CMK (cell line): ENCODE measurements around the gene BRCA1.
A peak's percentile ranks its signal among the peaks of the same experiment; 100 is the strongest.
"Not testable (repeated sequence)": the region's sequence is repeated elsewhere in the genome, so short reads cannot be mapped to it uniquely, and the experiment has no call there.

Experiments
- DNase-seq: peaks from one replicate; pipeline ENCODE4 v3.0.0-alpha.2; 2010; ENCODE audit warnings: low read depth

BRCA1 gene

DNA sequence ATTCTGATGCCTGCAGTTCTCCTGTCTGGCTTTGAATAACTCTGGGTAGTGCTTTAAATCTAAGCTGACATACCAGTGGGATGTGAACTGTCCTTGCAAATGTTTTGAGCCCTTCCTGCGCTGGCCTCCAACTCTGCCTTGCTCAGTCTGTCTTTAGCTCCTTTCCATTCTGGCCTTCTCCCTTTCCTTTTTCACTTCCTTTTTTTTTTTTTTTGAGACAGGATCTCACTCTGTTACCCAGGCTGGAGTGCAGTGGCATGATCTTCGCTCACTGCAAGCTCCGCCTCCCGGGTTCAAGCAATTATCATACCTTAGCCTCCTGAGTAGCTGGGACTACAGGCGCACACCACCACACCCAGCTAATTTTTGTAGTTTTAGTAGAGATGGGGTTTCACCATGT, 8.3 kb upstream of the BRCA1 start:
- DNase-seq = not testable (repeated sequence)

DNA sequence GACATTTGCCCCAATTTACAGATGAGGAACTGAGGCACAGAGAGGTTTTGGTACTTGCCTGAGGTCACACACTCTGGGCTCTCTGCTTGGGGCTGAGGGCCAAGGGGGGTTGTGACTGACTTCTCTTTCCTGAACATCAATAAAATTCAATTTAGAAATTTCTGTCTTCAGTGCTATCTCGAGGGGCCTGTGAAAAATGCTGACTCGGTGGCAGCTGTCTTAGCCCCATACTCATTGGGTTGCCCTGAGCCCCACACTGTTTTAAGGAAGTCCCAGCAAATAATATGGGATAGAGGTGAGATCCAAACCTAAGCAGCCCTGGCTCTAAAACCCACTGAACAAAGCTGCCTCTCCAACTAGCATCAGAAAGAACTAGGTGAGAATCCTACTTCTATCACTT, 7.0 kb upstream of the BRCA1 start:
- DNase-seq = no peak

DNA sequence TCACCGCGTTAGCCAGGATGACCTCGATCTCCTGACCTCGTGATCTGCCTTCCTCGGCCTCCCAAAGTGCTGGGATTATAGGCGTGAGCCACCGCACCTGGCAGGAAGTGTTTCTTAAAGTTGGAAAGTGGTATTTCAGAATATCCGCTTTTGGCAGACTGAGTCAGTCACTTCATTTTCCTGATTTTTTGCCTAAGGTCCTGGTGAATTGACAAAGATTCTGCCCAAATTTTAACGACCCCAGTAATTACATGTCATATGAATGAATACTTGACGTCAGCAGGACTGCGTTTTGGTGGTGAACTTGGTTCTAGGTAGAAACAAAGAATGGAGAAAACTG, 4.5 kb upstream of the BRCA1 start:
- DNase-seq = no peak

DNA sequence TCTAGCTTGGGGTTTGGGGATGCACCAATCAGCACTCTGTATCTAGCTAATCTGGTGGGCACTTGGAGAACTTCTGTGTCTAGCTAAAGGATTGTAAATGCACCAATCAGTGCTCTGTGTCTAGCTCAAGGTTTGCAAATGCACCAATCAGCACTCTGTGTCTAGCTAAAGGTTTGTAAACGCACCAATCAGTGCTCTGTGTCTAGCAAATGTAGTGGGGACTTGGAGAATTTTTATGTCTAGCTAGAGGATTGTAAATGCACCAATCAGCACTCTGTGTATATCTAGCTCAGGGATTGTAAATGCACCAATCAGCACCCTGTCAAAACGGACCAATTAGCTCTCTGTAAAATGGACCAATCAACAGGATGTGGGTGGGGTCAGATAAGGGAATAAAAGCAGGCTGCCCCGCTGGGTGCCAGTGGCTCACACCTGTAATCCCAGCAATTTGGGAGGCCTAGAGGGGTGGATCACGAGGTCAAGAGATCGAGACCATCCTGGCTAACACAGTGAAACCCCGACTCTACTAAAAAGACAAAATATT, 2.2 kb upstream of the BRCA1 start:
- not testable (repeated sequence) for DNase-seq

DNA sequence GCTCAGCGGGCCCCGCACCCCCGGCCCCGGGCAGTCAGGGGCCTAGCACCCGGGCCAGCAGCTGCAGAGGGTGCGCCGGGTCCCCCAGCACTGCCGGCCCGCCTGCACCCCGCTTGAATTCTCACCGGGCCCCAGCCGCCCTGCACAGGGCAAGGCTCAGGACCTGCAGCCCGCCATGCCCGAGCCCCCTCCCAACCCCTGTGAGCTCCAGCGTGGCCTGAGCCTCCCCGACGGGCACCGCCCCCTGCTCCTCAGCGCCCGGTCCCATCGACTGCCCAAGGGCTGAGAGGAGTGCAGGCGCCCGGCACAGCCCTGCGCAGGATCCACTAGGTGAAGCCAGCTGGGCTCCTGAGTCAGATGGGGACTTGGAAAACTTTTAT, 1.7 kb upstream of the BRCA1 start:
- DNase-seq = no peak

DNA sequence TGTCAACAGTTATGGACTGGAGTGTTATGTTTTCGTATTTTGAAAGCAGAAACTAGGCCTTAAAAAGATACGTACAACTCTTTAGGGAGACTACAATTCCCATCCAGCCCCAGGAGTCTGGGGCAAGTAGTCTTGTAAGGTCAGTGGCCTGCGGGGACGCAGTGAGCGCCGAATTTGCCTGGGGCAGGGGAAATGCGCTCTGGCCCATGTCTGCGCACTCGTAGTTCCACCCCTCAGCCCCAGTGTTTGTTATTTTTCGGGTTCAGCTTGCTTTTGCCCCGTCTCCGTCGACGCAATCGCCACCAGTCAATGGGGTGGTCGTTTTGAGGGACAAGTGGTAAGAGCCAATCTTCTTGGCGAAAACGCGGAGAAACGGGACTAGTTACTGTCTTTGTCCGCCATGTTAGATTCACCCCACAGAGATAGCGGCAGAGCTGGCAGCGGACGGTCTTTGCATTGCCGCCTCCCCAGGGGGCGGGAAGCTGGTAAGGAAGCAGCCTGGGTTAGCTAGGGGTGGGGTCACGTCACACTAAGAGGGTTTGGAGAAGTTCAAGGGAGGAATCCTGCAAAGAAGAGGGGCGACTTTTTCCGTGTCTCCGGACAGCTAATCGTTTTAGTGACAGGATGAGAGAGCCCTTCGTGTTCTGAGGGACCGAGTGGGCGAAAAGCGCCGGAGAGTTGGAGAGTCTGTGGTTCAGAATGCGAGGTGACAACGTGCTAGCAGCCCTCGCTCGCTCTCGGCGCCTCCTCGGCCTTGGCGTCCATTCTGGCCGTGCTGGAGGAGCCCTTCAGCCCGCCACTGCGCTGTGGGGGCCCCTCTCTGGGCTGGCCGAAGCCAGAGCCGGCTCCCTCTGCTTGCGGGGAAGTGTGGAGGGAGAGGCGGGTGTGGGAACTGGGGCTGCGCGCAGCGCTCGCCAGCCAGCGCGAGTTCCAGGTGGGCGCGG, 1.1 kb upstream of the BRCA1 start:
- DNase-seq = peak; percentile 65

DNA sequence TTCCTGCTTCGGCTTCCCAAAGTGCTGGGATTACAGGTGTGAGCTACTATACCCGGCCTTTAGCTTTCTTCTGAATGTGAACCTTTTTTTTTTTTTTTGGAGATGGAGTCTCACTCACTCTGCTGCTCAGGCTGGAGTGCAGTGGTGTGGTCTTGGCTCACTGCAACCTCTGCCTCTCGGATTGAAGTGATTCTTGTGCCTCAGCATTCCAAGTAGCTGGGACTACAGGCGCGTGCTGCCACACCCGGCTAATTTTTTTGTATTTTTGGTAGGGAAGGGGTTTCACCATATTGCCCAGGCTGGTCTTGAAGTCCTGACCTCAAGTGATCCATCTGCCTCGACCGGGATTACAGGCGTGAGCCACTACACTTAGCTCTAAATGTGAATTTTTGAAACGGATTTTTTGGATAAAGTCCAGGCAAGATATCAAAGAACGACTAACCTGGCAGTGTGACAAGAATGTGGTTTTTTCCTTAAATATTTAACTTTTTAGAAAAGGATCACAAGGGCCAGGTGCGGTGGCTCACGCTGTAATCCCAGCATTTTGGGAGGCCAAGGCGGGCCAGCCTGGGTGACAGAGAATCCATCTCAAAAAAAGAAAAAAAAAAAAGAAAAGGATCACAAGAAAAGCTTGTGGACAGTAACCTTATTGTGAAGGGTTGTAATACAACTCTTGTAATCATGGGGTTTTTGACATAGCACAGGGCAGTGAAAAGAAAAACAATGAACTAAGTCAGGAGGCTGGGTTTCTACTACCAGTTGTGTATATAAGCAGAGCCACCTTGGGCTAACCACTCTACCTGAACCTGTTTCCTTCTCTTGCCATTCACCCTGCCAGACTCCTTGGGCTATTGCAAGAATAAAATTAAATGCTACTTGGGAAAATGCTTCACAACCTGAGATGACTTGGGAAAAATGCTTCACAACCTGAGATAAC, 6.2 kb downstream of the BRCA1 start:
- DNase-seq = no peak

DNA sequence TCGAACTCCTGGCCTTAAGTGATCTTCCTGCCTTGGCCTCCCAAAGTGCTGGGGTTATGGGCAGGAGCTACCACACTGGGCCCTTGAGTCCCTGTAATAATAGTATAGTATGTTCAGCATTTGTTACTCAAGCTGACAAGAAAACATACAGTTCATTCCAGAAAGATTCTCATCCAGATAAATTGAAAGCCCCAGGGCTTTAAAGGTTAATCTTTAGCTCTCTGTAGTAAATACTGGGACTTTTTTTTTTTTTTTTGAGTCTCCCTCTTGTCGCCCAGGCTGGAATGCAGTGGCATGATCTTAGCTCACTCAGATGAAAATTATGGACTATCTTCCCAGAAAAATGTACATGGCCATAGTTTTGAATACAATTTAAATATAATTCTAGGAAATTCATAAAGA, 11.0 kb downstream of the BRCA1 start:
- no peak for DNase-seq

DNA sequence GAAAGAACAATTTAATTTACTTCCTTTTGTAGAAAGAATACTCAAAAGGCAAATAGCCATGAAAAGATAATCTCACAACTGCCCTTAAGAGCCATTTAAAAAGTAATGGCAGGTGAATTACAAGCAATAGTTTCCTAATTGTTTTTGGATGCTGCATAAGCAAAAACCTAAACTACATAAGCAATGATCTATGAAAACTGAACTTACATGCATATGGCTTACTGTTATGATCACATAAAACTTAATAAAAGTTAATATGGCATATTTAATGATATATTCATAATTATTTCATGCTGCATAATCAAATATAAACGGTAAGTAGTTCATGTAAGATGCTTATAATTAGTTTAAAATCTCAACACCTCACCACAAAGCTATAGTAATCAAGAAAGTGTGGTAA, 18.6 kb downstream of the BRCA1 start:
- DNase-seq = no peak

DNA sequence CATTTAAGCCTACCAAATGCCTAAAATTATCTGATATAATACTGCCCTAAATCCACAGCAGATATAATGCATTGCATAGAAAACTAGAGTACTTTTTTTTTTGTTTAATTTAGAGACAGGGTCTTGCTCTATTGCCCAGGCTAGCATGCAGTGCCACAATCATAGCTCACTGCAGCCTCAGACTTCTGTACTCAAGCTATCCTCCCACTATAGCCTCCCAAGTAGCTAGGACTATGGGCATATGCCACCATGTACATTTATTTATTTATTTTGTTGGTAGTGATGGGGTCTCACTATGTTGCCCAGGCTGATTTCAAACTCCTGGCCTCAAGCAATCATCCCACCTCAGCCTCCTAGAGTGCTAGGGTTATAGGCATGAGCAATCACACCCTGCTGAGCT, 20.0 kb downstream of the BRCA1 start:
- no peak for DNase-seq

DNA sequence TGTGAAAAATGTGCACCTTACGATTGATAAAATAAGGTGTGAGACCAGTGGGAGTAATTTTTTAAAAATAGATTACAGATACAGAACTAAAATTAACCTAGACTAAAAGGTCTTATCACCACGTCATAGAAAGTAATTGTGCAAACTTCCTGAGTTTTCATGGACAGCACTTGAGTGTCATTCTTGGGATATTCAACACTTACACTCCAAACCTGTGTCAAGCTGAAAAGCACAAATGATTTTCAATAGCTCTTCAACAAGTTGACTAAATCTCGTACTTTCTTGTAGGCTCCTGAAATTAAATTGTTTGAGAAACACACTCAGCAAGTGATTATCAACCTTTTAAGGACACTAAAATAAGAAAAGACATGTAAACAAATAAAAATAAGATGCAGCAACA, 20.5 kb downstream of the BRCA1 start:
- DNase-seq = no peak

DNA sequence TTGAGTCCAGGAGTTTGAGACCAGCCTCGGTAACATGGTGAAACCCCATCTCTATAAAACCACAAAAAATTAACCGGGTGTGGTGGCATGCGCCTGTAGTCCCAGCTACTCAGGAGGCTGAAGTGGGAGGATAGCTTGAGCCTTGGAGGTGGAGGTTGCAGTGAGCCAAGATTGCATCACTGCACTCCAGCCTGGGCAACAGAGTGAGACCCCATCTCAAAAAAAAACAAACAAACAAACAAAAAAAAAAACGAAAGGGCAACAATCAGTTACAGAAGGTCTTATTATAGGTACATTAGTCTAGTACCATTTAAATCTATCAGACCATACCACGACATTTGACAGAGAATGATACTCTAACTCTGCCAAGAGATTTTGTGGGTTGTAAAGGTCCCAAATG, 29.8 kb downstream of the BRCA1 start:
- DNase-seq = not testable (repeated sequence)

DNA sequence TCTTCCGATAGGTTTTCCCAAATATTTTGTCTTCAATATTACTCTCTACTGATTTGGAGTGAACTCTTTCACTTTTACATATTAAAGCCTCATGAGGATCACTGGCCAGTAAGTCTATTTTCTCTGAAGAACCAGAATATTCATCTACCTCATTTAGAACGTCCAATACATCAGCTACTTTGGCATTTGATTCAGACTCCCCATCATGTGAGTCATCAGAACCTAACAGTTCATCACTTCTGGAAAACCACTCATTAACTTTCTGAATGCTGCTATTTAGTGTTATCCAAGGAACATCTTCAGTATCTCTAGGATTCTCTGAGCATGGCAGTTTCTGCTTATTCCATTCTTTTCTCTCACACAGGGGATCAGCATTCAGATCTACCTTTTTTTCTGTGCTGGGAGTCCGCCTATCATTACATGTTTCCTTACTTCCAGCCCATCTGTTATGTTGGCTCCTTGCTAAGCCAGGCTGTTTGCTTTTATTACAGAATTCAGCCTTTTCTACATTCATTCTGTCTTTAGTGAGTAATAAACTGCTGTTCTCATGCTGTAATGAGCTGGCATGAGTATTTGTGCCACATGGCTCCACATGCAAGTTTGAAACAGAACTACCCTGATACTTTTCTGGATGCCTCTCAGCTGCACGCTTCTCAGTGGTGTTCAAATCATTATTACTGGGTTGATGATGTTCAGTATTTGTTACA, 30.9 kb downstream of the BRCA1 start:
- no peak for DNase-seq

DNA sequence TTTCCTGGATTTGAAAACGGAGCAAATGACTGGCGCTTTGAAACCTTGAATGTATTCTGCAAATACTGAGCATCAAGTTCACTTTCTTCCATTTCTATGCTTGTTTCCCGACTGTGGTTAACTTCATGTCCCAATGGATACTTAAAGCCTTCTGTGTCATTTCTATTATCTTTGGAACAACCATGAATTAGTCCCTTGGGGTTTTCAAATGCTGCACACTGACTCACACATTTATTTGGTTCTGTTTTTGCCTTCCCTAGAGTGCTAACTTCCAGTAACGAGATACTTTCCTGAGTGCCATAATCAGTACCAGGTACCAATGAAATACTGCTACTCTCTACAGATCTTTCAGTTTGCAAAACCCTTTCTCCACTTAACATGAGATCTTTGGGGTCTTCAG, 32.3 kb downstream of the BRCA1 start:
- DNase-seq = no peak

DNA sequence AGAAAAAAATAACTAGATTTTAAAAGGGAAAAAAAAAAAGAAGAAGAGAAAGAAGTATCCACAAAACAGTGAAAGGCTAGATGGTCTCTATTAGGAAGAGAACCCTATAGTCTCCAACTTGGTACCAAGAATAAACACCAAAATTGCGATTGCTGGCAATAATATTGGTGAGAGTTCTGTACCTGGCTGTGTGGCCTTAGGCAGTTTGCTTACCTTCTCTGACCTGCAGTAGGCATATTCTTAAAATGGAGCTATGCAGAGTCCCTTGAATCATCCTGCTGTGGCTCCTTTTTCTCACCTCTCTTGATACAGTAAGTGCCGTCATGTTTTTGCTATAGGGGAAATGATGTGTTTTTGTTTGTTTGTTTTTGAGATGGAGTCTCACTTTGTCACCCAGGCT, 35.1 kb downstream of the BRCA1 start:
- DNase-seq = no peak

DNA sequence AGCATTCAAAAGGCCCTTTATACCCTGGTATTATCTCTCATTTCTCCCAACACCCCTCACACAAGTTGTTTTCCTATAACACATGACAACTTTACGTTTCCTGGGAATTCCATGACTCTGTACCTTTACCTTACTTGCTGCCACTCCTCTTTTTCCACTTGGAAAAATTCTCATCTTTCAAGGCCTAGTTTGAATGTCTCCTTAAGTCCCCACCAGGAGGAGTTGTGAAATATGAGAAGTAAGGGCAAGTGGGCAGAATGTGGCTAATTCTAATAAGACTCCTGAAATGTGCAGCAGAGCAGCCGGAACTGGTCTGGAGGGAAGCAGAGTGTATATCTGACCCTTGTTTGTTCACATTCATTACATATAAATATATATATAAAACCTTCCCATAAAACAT, 39.7 kb downstream of the BRCA1 start:
- no peak for DNase-seq

DNA sequence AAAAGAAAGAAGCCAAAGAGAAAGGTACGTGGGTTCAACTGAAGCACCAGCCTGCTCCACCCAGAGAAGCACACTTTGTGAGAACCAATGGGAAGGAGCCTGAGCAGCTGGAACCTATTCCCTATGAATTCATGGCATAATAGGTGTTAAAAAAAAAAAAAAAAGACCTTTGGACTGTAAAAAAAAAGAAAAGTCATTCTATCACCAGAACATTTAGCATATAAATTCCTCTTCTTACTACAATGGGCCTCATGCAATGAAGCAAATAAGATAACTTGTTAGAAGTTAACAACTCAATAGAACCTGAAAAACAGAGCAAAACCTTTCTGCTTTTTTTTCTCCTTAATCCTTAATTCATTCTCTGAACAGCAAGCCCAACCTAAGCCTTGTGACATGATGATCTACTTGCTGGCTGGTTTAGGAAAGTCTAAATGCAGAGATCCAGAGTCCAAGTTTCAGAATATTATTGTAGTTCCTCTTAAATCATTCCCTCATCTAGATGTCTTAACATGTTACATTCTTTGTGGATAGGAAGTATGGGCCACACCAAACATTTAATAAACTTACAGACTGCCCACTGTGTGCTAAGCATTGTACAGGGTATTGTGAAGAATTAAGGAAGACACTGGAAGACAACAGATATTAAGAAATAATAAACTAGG, 45.4 kb downstream of the BRCA1 start:
- DNase-seq = no peak

DNA sequence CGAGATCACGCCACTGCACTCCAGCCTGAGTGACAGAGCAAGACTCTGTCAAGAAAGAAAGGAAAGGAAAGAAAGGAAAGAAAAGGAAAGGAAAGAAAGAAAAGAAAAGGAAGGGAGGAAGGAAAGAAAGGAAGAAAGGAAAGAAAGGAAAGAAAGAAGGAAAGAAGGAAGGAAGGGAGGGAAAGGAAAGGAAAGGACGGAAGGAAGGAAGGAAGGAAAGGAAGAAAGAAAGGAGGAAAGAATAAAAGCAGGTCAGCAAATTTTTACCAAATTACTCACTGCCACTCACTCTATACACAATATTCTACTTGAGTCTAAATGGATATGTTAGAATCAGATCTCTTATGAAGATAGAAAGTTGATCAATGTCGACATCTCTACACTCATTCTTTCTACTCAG, 50.3 kb downstream of the BRCA1 start:
- DNase-seq = no peak

DNA sequence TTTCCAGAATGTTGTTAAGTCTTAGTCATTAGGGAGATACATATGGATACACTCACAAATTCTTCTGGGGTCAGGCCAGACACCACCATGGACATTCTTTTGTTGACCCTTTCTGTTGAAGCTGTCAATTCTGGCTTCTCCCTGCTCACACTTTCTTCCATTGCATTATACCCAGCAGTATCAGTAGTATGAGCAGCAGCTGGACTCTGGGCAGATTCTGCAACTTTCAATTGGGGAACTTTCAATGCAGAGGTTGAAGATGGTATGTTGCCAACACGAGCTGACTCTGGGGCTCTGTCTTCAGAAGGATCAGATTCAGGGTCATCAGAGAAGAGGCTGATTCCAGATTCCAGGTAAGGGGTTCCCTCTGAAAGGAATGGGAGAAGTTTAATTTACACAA, 54.3 kb downstream of the BRCA1 start:
- DNase-seq = no peak

DNA sequence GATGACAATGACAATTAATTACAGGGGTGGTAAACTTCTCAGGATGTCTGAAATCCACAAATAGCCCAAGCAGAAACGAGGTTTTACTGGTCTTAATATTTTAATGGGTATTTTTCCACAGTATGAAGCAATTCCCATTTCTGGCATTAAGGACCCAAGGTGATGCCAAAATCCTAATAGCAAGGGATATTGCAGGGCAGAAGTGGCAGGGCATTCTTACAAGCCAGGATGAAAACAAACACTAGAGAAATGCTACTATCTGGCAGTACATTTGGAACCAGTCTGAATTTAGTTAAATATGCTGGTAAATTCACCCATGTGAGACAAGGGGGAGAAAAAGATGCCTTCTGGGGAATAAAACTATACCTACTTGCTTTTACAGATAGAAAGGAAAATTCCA, 54.9 kb downstream of the BRCA1 start:
- no peak for DNase-seq

DNA sequence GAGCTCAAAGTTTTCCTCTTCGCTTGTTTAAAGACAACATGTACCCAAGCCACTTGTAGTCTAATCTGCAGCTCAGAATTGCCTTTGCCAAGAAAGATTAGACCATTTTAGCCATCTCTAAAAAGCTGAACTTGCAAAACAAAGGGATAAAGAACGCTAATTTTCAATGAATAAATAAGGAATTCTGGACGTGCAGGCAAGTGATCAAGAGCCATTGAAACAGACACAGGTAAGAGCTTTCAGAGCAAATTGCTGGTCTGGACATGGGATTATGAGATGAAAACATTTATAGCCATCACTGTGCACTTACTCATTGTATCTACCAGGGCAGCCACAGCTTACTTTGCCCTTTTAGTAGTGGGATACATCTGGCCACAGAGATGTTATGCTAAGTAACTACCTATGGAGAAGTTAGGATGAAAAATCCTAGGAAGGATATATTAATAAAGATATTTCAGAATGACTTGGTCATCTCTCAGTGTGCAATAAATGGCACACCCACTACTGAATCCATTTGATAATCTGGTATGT, 55.7 kb downstream of the BRCA1 start:
- DNase-seq = no peak
